NAMALWA (cell line): Measurements from ENCODE around the gene PTPN21.

Experiments used
- DNase-seq: peaks from one replicate; pipeline ENCODE4 v3.0.0-alpha.2; 2015; ENCODE audit warnings: low spot score

Gene PTPN21

GRCh38 chr14:88468406-88468805, 86.4 kb downstream of the PTPN21 start:
- no peak for DNase-seq

GRCh38 chr14:88463318-88463717, 91.5 kb downstream of the PTPN21 start:
- peak; percentile 55 for DNase-seq

- no peak for DNase-seq
These were observed 99.9 kb downstream of the PTPN21 start for GRCh38 chr14:88454886-88455285.

- DNase-seq, result peak; percentile 14
These were observed 102.6 kb downstream of the PTPN21 start for GRCh38 chr14:88452231-88452630.

- no peak for DNase-seq
These were observed 115.7 kb downstream of the PTPN21 start for GRCh38 chr14:88439088-88439487.

- DNase-seq, result no peak
These were observed 117.1 kb downstream of the PTPN21 start for GRCh38 chr14:88437658-88438057.

GRCh38 chr14:88430976-88431375, 123.8 kb downstream of the PTPN21 start:
- no peak for DNase-seq

- no peak for DNase-seq
These were observed 128.5 kb downstream of the PTPN21 start for GRCh38 chr14:88426271-88426670.

GRCh38 chr14:88424573-88424972, 130.2 kb downstream of the PTPN21 start:
- DNase-seq, result no peak

GRCh38 chr14:88422919-88423650, 131.7 kb downstream of the PTPN21 start:
- DNase-seq, result no peak

- DNase-seq, result no peak
These were observed 132.8 kb downstream of the PTPN21 start for GRCh38 chr14:88422047-88422446.

GRCh38 chr14:88421286-88421685, 133.5 kb downstream of the PTPN21 start:
- DNase-seq, result no peak

GRCh38 chr14:88420187-88420586, 134.6 kb downstream of the PTPN21 start:
- DNase-seq, result no peak

GRCh38 chr14:88417594-88417993, 137.2 kb downstream of the PTPN21 start:
- no peak for DNase-seq
